SK-N-SH treated with all-trans-retinoic acid at 6 μM for 48 hours (cell line): Measurements from ENCODE around the gene ENTHD1.
"Not testable (repeated sequence)": the region's sequence is repeated elsewhere in the genome, so short reads cannot be mapped to it uniquely, and the experiment has no call there.

Experiments used
- ATAC-seq: fragments of 200-7000 bp; cut with Tn5 transposase; 3 replicates; pipeline ENCODE4 v1.9.1; 2020; ENCODE audit warnings: mild to moderate bottlenecking, moderate library complexity
- ARNTL ChIP-seq: fragments of 450-650 bp; formaldehyde crosslinking; IDR thresholded peaks from 2 replicates; pipeline ENCODE4 v1.5.0; 2020; ENCODE audit warnings: low read depth, mild to moderate bottlenecking, moderate library complexity, borderline replicate concordance
- GLIS3 ChIP-seq: fragments of 250-450 bp; sonication (Bioruptor Pico); IDR thresholded peaks from 2 replicates; pipeline ENCODE4 v1.5.0; 2020; ENCODE audit warnings: mild to moderate bottlenecking, moderate library complexity
- ISL1 ChIP-seq: fragments of 250-450 bp; sonication (Bioruptor Pico); IDR thresholded peaks from 2 replicates; pipeline ENCODE4 v2.1.2; 2022; ENCODE audit warnings: mild to moderate bottlenecking, moderate library complexity
- OSR1 ChIP-seq: fragments of 250-450 bp; sonication (Bioruptor Pico); IDR thresholded peaks from 2 replicates; pipeline ENCODE4 v1.8.0; 2022; ENCODE audit warnings: moderate library complexity, mild to moderate bottlenecking, inconsistent platforms
- PPARA ChIP-seq: fragments of 250-450 bp; sonication (Bioruptor Pico); IDR thresholded peaks from 2 replicates; pipeline ENCODE4 v1.5.0; 2020; ENCODE audit warnings: mild to moderate bottlenecking, borderline replicate concordance
- SNAI2 ChIP-seq: fragments of 250-450 bp; sonication (Bioruptor Pico); IDR thresholded peaks from 2 replicates; pipeline ENCODE4 v1.5.0; 2020; ENCODE audit warnings: mild to moderate bottlenecking, moderate library complexity
- TCF4 ChIP-seq: fragments of 250-450 bp; sonication (Bioruptor Pico); IDR thresholded peaks from 2 replicates; pipeline ENCODE4 v1.8.0; 2021; ENCODE audit warnings: mild to moderate bottlenecking, moderate library complexity, borderline replicate concordance
- ZFP30 ChIP-seq: fragments of 450-650 bp; formaldehyde crosslinking; IDR thresholded peaks from 2 replicates; pipeline ENCODE4 v1.5.0; 2022; ENCODE audit warnings: mild to moderate bottlenecking, moderate library complexity
- ZNF565 ChIP-seq: fragments of 450-650 bp; formaldehyde crosslinking; conservative IDR thresholded peaks from 2 replicates; pipeline ENCODE4 v1.5.0; 2020; ENCODE audit warnings: low read depth, mild to moderate bottlenecking, moderate library complexity
- ZNF70 ChIP-seq: fragments of 450-650 bp; formaldehyde crosslinking; IDR thresholded peaks from 2 replicates; pipeline ENCODE4 v1.5.0; 2020; ENCODE audit warnings: mild to moderate bottlenecking, moderate library complexity
- ZNF8 ChIP-seq: fragments of 450-650 bp; formaldehyde crosslinking; IDR thresholded peaks from 2 replicates; pipeline ENCODE4 v1.5.0; 2020; ENCODE audit warnings: mild to moderate bottlenecking, moderate library complexity
- TF ChIP-seq, protein P1 (sequence below): fragments of 250-450 bp; sonication (Bioruptor Pico); IDR thresholded peaks from 2 replicates; pipeline ENCODE4 v1.5.1; 2020; ENCODE audit warnings: low read depth, mild to moderate bottlenecking, moderate library complexity
- TF ChIP-seq, protein P2 (sequence below): fragments of 250-450 bp; sonication (Bioruptor Pico); IDR thresholded peaks from 2 replicates; pipeline ENCODE4 v1.8.0; 2021; ENCODE audit warnings: low read depth, mild to moderate bottlenecking, moderate library complexity, borderline replicate concordance
- TF ChIP-seq, protein P3 (sequence below): fragments of 250-450 bp; sonication (Bioruptor Pico); IDR thresholded peaks from 2 replicates; pipeline ENCODE4 v1.5.1; 2021; ENCODE audit warnings: mild to moderate bottlenecking, moderate library complexity
- TF ChIP-seq, protein P4 (sequence below): fragments of 250-450 bp; sonication (Bioruptor Pico); IDR thresholded peaks from 2 replicates; pipeline ENCODE4 v1.5.0; 2020; ENCODE audit warnings: mild to moderate bottlenecking, moderate library complexity
- TF ChIP-seq, protein P5 (sequence below): fragments of 250-450 bp; sonication (Bioruptor Pico); IDR thresholded peaks from 2 replicates; pipeline ENCODE4 v1.8.0; 2020; ENCODE audit warnings: mild to moderate bottlenecking, moderate library complexity, borderline replicate concordance

The ENTHD1 gene

DNA sequence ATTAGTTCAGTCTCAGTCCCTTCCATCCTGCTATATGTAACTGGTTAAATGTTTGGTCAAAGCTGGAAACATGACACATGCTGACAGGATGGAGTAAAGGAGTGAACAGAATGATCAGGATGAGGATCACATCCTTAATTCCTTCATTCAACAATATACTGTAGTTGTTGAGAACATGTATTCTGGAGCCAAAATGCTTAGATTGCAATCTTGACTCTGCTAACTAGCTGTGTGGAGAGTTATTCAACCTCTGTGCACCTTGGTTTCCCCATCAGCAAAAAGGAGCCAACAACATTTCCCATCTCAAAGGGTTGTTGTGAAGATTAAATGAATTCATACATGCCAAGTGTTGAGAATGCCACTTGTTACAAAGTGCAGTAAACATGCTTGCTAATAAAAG lies 12.8 kb downstream of the ENTHD1 start:
- TF ChIP-seq ARNTL (no peak), ZNF8 (CRISPR knock-in tag) (no peak), ZNF565 (CRISPR knock-in tag) (no peak), TCF4 (CRISPR knock-in tag) (no peak), PPARA (CRISPR knock-in tag) (no peak), OSR1 (no peak)
- TF ChIP-seq, protein P1, sequence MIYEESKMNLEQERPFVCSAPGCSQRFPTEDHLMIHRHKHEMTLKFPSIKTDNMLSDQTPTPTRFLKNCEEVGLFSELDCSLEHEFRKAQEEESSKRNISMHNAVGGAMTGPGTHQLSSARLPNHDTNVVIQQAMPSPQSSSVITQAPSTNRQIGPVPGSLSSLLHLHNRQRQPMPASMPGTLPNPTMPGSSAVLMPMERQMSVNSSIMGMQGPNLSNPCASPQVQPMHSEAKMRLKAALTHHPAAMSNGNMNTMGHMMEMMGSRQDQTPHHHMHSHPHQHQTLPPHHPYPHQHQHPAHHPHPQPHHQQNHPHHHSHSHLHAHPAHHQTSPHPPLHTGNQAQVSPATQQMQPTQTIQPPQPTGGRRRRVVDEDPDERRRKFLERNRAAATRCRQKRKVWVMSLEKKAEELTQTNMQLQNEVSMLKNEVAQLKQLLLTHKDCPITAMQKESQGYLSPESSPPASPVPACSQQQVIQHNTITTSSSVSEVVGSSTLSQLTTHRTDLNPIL (CRISPR knock-in tag): no peak
- TF ChIP-seq, protein P2, sequence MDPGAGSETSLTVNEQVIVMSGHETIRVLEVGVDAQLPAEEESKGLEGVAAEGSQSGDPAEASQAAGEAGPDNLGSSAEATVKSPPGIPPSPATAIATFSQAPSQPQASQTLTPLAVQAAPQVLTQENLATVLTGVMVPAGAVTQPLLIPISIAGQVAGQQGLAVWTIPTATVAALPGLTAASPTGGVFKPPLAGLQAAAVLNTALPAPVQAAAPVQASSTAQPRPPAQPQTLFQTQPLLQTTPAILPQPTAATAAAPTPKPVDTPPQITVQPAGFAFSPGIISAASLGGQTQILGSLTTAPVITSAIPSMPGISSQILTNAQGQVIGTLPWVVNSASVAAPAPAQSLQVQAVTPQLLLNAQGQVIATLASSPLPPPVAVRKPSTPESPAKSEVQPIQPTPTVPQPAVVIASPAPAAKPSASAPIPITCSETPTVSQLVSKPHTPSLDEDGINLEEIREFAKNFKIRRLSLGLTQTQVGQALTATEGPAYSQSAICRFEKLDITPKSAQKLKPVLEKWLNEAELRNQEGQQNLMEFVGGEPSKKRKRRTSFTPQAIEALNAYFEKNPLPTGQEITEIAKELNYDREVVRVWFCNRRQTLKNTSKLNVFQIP (CRISPR knock-in tag): no peak
- TF ChIP-seq, protein P3, sequence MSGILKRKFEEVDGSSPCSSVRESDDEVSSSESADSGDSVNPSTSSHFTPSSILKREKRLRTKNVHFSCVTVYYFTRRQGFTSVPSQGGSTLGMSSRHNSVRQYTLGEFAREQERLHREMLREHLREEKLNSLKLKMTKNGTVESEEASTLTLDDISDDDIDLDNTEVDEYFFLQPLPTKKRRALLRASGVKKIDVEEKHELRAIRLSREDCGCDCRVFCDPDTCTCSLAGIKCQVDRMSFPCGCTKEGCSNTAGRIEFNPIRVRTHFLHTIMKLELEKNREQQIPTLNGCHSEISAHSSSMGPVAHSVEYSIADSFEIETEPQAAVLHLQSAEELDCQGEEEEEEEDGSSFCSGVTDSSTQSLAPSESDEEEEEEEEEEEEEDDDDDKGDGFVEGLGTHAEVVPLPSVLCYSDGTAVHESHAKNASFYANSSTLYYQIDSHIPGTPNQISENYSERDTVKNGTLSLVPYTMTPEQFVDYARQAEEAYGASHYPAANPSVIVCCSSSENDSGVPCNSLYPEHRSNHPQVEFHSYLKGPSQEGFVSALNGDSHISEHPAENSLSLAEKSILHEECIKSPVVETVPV (CRISPR knock-in tag): no peak
- ATAC-seq: no peak

DNA sequence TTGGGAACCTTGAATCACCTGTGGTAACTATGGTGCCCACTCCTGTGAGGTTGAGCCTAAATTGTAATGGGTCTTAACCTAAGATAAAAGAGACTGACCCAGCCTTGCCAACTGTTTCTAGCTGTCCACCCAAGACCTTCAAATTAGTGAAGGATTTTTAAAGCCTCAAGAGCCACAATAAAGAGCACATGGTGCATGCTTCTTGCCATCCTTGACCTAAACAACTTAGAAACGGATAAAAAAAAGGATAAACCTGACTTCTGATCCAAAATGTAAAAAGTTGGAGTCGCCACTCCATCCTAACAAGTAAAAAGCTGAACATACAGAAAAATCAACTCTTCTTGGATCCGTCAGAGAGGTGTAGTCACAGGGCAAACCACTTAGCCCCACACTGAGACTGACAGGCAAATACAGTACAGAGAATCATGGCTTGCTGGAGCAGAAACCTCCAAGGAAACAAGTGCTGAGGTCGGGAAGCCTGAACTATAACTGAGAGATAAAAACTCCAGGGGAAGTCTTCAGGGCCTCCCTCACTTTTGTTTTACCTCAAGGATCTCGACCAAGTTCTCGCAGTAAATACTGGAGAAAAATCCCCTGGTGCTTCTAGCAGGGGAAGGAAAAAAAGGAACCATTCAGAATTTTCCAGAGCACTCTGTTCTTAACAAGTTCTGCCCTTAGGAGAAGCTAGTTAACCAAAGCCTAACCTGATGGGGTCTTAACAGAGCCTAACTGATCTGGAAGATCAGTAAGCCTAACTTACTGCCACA lies 16.3 kb downstream of the ENTHD1 start:
- ATAC-seq: no peak

DNA sequence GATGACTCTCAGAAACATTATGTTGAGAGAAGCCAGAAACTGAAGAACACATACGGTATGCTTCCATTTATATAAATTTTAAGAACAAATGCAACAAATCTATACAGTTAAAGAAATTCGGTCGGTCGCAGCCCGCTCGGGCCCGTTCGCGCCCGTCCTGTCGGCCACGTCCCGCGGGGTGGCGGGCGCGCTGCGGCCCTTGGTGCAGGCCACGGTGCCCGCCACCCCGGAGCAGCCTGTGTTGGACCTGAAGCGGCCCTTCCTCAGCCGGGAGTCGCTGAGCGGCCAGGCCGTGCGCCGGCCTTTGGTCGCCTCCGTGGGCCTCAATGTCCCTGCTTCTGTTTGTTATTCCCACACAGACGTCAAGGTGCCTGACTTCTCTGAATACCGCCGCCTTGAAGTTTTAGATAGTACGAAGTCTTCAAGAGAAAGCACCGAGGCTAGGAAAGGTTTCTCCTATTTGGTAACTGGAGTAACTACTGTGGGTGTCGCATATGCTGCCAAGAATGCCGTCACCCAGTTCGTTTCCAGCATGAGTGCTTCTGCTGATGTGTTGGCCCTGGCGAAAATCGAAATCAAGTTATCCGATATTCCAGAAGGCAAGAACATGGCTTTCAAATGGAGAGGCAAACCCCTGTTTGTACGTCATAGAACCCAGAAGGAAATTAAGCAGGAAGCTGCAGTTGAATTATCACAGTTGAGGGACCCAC lies 18.2 kb downstream of the ENTHD1 start:
- not testable (repeated sequence) for ATAC-seq

More for the DNA sequence above, 16.3 kb downstream of the ENTHD1 start:
- TF ChIP-seq, protein P1 (CRISPR knock-in tag): no peak
- no peak for TF ChIP-seq ISL1 (CRISPR knock-in tag)
- TF ChIP-seq, protein P4, sequence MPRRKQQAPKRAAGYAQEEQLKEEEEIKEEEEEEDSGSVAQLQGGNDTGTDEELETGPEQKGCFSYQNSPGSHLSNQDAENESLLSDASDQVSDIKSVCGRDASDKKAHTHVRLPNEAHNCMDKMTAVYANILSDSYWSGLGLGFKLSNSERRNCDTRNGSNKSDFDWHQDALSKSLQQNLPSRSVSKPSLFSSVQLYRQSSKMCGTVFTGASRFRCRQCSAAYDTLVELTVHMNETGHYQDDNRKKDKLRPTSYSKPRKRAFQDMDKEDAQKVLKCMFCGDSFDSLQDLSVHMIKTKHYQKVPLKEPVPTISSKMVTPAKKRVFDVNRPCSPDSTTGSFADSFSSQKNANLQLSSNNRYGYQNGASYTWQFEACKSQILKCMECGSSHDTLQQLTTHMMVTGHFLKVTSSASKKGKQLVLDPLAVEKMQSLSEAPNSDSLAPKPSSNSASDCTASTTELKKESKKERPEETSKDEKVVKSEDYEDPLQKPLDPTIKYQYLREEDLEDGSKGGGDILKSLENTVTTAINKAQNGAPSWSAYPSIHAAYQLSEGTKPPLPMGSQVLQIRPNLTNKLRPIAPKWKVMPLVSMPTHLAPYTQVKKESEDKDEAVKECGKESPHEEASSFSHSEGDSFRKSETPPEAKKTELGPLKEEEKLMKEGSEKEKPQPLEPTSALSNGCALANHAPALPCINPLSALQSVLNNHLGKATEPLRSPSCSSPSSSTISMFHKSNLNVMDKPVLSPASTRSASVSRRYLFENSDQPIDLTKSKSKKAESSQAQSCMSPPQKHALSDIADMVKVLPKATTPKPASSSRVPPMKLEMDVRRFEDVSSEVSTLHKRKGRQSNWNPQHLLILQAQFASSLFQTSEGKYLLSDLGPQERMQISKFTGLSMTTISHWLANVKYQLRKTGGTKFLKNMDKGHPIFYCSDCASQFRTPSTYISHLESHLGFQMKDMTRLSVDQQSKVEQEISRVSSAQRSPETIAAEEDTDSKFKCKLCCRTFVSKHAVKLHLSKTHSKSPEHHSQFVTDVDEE (CRISPR knock-in tag): no peak
- no peak for TF ChIP-seq ZFP30 (CRISPR knock-in tag)
- no peak for TF ChIP-seq ZNF70
- TF ChIP-seq, protein P5, sequence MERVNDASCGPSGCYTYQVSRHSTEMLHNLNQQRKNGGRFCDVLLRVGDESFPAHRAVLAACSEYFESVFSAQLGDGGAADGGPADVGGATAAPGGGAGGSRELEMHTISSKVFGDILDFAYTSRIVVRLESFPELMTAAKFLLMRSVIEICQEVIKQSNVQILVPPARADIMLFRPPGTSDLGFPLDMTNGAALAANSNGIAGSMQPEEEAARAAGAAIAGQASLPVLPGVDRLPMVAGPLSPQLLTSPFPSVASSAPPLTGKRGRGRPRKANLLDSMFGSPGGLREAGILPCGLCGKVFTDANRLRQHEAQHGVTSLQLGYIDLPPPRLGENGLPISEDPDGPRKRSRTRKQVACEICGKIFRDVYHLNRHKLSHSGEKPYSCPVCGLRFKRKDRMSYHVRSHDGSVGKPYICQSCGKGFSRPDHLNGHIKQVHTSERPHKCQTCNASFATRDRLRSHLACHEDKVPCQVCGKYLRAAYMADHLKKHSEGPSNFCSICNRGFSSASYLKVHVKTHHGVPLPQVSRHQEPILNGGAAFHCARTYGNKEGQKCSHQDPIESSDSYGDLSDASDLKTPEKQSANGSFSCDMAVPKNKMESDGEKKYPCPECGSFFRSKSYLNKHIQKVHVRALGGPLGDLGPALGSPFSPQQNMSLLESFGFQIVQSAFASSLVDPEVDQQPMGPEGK (CRISPR knock-in tag): no peak
- TF ChIP-seq TCF4 (CRISPR knock-in tag): no peak
- TF ChIP-seq, protein P3 (CRISPR knock-in tag): no peak
- no peak for TF ChIP-seq ZNF8 (CRISPR knock-in tag)
- no peak for TF ChIP-seq SNAI2 (CRISPR knock-in tag)
- no peak for TF ChIP-seq GLIS3 (CRISPR knock-in tag)
